Neuron (in vitro differentiated cells): ENCODE data around the gene U2AF2.
A peak's percentile ranks its signal among the peaks of the same experiment; 100 is the strongest.

Source experiments
- H2AFZ ChIP-seq: one replicate; pipeline ENCODE4 v1.6.1; 2013; ENCODE audit warnings: low read depth, mild to moderate bottlenecking, inconsistent platforms, low read length, moderate library complexity
- H3K27me3 ChIP-seq: one replicate; pipeline ENCODE4 v1.6.1; 2013; ENCODE audit warnings: low read length; ENCODE audit not compliant: insufficient read depth
- H3K36me3 ChIP-seq: one replicate; pipeline ENCODE4 v1.6.1; 2013; ENCODE audit warnings: low read length; ENCODE audit not compliant: insufficient read depth
- H3K4me1 ChIP-seq: one replicate; pipeline ENCODE4 v1.6.1; 2013; ENCODE audit warnings: low read length; ENCODE audit not compliant: insufficient read depth
- H3K4me3 ChIP-seq: 2 replicates; pipeline ENCODE4 v1.5.1; 2013; ENCODE audit warnings: mild to moderate bottlenecking, low read length, moderate library complexity
- H3K9me3 ChIP-seq: one replicate; pipeline ENCODE4 v1.6.1; 2013; ENCODE audit warnings: low read length

U2AF2 gene

GRCh38 chr19:55615543-55616394 lies 39.1 kb upstream of the U2AF2 start:
- Histone ChIP-seq H2AFZ (no peak overlapping the region), H3K4me3 (no peak overlapping the region), H3K4me1 (no peaks in the 10 kb centered on the region), H3K9me3 (peaks cover 2% of the 10 kb centered on the region), H3K36me3 (peaks cover 47% of the 10 kb centered on the region), H3K27me3 (no peaks in the 10 kb centered on the region)

- Histone ChIP-seq H2AFZ (no peak overlapping the region), H3K36me3 (peaks cover 51% of the 10 kb centered on the region), H3K27me3 (no peaks in the 10 kb centered on the region), H3K9me3 (peaks cover 2% of the 10 kb centered on the region), H3K4me3 (no peak overlapping the region), H3K4me1 (no peaks in the 10 kb centered on the region)
Measured at GRCh38 chr19:55616395-55616875, 38.4 kb upstream of the U2AF2 start.

GRCh38 chr19:55617426-55617825 lies 37.4 kb upstream of the U2AF2 start:
- Histone ChIP-seq H3K9me3 (peaks cover 2% of the 10 kb centered on the region), H3K36me3 (peaks cover 53% of the 10 kb centered on the region)

GRCh38 chr19:55618426-55618825 lies 36.4 kb upstream of the U2AF2 start:
- Histone ChIP-seq H3K27me3 (no peaks in the 10 kb centered on the region), H3K4me3 (no peak overlapping the region), H2AFZ (no peak overlapping the region), H3K36me3 (peaks cover 49% of the 10 kb centered on the region), H3K4me1 (no peaks in the 10 kb centered on the region), H3K9me3 (peaks cover 2% of the 10 kb centered on the region)

More at GRCh38 chr19:55617426-55617825, 37.4 kb upstream of the U2AF2 start:
- Histone ChIP-seq H3K4me3 (no peak overlapping the region), H2AFZ (no peak overlapping the region), H3K4me1 (no peaks in the 10 kb centered on the region), H3K27me3 (no peaks in the 10 kb centered on the region)

GRCh38 chr19:55619286-55619685 lies 35.5 kb upstream of the U2AF2 start:
- H3K9me3 ChIP-seq, result peaks cover 2% of the 10 kb centered on the region
- H3K36me3 ChIP-seq, result peaks cover 46% of the 10 kb centered on the region
- no peaks in the 10 kb centered on the region for H3K27me3 ChIP-seq
- no peak overlapping the region for H2AFZ ChIP-seq
- no peaks in the 10 kb centered on the region for H3K4me1 ChIP-seq
- no peak overlapping the region for H3K4me3 ChIP-seq

- Histone ChIP-seq H2AFZ (no peak overlapping the region), H3K9me3 (no peaks in the 10 kb centered on the region), H3K4me3 (no peak overlapping the region), H3K27me3 (no peaks in the 10 kb centered on the region), H3K4me1 (peaks cover 3% of the 10 kb centered on the region), H3K36me3 (peaks cover 37% of the 10 kb centered on the region)
Measured at GRCh38 chr19:55620410-55621204, 34.2 kb upstream of the U2AF2 start.

- Histone ChIP-seq H3K4me3 (no peak overlapping the region), H3K9me3 (no peaks in the 10 kb centered on the region), H3K27me3 (no peaks in the 10 kb centered on the region), H3K4me1 (peaks cover 3% of the 10 kb centered on the region), H3K36me3 (peaks cover 31% of the 10 kb centered on the region), H2AFZ (no peak overlapping the region)
Measured at GRCh38 chr19:55621205-55621672, 33.6 kb upstream of the U2AF2 start.

- no peak overlapping the region for H2AFZ ChIP-seq
- no peaks in the 10 kb centered on the region for H3K27me3 ChIP-seq
- H3K36me3 ChIP-seq, result peaks cover 27% of the 10 kb centered on the region
- no peaks in the 10 kb centered on the region for H3K9me3 ChIP-seq
- no peak overlapping the region for H3K4me3 ChIP-seq
- peaks cover 3% of the 10 kb centered on the region for H3K4me1 ChIP-seq
Measured at GRCh38 chr19:55621673-55622231, 33.1 kb upstream of the U2AF2 start.

- no peaks in the 10 kb centered on the region for H3K9me3 ChIP-seq
- peaks cover 22% of the 10 kb centered on the region for H3K36me3 ChIP-seq
- H3K27me3 ChIP-seq, result no peaks in the 10 kb centered on the region
- peaks cover 3% of the 10 kb centered on the region for H3K4me1 ChIP-seq
- no peak overlapping the region for H3K4me3 ChIP-seq
- H2AFZ ChIP-seq, result no peak overlapping the region
Measured at GRCh38 chr19:55622242-55622969, 32.4 kb upstream of the U2AF2 start.

GRCh38 chr19:55623130-55623529 lies 31.7 kb upstream of the U2AF2 start:
- no peaks in the 10 kb centered on the region for H3K27me3 ChIP-seq
- no peaks in the 10 kb centered on the region for H3K9me3 ChIP-seq
- no peak overlapping the region for H2AFZ ChIP-seq
- H3K4me3 ChIP-seq, result no peak overlapping the region
- H3K36me3 ChIP-seq, result peaks cover 21% of the 10 kb centered on the region
- H3K4me1 ChIP-seq, result peaks cover 3% of the 10 kb centered on the region

- H3K27me3 ChIP-seq, result no peaks in the 10 kb centered on the region
- H3K4me3 ChIP-seq, result peak overlapping the region; percentile 67
- H3K9me3 ChIP-seq, result no peaks in the 10 kb centered on the region
- H3K36me3 ChIP-seq, result peaks cover 21% of the 10 kb centered on the region
- no peak overlapping the region for H2AFZ ChIP-seq
- H3K4me1 ChIP-seq, result peaks cover 3% of the 10 kb centered on the region
Measured at GRCh38 chr19:55623561-55623960, 31.3 kb upstream of the U2AF2 start.

GRCh38 chr19:55624109-55625003 lies 30.5 kb upstream of the U2AF2 start, which contains the start of gene ZNF784:
TSS of gene ZNF784 (minus strand) at chr19:55624566. CDS start at chr19:55624561, 5 bp downstream.
- Histone ChIP-seq H3K36me3 (peaks cover 21% of the 10 kb centered on the region), H3K9me3 (no peaks in the 10 kb centered on the region), H3K4me3 (peak within 1 kb of the TSS; percentile 67), H2AFZ (peak within 1 kb of the TSS; percentile 44), H3K4me1 (peaks cover 3% of the 10 kb centered on the region), H3K27me3 (no peaks in the 10 kb centered on the region)
